Ramos (cell line): Measurements from ENCODE around the gene SCN4B.

Experiments
- in situ Hi-C: fragments of 300-500 bp; cut with MboI; formaldehyde crosslinking; loops from one replicate; pipeline ENCODE4 v1.14.3; 2022; ENCODE audit warnings: low sequenced_read_pairs; ENCODE audit not compliant: unreplicated experiment

The SCN4B gene

DNA sequence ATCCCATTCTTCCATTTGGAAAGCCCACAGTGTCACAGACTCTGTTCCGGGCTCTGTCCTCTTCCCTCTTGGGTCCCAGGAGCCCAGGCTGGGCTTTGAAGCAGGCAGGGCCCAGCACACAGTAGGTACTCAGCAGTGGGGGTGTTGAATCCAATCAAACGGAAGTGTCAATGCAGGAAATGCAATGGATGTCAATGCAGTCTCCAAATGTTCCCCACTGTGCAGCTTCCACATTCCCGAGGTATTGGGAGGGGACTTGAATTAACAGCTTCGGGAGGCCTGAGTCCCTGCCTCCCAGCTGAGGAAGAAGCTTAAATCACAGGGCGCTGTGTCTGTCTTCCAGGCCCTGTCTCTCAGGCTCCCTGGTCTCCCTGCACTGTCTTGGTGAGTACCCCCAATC is 44.1 kb downstream of the SCN4B start:
- in situ Hi-C loops, result no loop called here

- in situ Hi-C loops, result no loop called here
Measured at GRCh38 chr11:118106789-118107335, 45.8 kb downstream of the SCN4B start.

DNA sequence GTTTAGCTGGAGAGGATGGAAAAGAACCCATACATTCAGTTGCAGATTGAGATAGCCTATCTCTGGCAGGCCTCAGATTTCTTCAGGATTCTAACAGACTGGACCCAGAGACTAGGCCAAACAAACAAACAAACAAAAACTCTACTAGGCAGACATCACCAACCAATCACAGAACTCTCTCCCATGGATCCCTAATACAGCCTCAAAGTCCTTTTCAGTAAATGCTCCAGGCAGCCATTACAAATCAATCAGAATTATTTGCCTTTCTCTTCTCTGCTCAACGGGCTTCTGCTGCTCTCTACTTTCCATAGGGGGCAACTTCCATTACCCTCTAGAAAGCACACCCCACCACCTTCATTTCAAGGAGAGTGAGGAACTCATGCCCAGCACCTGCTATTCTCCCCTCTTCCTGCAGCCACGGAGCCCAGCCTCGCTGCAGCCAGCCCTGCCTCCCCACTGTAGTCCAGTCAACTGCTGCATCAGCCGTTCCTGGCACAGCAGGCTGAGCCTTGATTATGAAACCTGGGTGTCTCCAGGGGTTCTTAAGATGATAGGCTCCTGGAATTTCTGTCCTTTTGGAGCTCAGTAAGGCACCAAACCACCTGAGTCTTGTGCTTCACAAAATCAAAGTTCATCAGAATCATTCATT is 46.8 kb downstream of the SCN4B start:
- in situ Hi-C loops, result no loop called here

GRCh38 chr11:118104491-118104890 is 48.1 kb downstream of the SCN4B start:
- in situ Hi-C loops, result no loop called here

- in situ Hi-C loops, result no loop called here
Measured at GRCh38 chr11:118102721-118103261, 49.8 kb downstream of the SCN4B start.

DNA sequence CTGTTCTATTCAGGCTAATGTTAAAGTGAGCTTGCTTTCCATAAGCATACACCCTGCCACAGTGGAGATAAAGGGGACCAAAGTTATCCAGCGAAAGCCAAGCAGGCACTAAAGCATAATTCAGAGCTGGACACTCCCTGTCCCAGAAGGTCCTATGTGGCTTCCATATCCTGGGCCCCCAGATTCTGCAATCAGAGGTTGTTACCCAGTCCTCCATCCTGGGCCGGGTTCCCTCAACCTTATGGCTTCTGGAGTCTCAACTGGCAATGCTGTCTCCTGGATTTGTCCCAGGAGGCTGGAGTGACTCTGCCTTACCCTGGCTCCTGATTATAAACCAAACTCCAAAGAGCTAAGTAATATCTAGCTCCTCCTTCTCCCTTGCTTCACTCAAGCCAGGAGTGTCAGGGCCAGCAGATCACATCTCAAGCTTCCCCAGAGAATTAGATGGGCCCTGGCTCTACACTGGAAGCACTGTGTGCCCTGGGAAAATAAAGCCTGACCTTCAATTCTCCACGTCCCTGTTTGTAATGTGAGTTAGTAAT is 51.9 kb downstream of the SCN4B start:
- in situ Hi-C loops, result no loop called here

- in situ Hi-C loops, result no loop called here
Measured at GRCh38 chr11:118099838-118100556, 52.6 kb downstream of the SCN4B start.

DNA sequence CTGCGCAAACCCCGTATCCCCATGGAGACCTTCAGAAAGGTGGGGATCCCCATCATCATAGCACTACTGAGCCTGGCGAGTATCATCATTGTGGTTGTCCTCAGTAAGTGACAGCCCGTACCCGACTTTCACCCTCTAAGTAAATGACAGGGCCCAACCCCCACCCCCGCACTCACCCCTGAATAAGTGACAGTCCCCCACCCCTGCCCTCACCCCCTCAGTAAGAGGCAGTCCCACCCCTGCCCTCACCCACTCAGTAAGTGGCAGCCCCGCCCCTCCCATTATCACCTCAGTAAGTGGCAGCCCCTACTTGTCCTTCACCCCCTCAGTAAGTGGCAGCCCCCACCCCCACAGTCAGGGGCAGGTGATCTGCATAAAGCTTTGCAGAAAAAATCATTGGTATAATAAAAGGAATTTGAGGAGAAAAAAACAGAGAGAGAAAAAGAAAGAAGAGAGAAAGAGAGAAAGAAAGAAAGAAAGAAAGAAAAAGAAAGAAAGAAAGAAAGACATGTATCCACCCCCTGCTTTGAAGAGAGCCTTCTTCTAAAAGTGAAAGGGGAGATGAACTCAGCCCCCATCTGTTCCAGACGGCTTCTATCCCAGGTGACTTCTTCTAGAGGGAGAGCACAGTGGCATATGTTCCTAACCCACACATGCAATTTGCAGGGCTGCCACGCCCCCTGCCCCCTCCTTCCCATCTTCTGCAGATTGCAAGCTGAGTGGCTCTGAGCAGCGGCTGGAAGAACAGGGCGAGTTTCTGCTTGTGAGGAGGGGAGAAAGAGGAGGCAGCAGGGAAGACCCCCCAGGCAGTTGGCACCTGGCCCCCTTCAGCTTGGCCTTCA is 53.4 kb downstream of the SCN4B start:
- in situ Hi-C loops, result no loop called here

DNA sequence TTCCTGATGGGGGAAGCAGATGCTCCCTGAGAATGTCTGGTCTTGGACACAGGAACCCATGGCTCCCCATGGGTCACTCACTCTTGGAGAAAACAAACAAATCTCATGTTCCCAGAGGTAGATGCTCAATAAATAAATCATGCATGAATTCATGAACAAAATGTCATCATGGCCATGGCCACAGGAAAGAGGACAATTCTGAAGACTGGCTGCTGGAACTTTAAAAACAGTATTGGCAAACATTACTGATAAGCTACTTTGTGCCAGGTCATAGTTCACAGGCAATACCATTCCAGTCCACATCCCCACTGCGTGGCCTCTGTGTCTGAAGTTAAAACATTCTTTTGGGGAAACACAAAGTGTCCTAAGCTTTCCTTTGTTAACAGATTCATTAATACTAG is 56.7 kb downstream of the SCN4B start:
- in situ Hi-C loops, result no loop called here

DNA sequence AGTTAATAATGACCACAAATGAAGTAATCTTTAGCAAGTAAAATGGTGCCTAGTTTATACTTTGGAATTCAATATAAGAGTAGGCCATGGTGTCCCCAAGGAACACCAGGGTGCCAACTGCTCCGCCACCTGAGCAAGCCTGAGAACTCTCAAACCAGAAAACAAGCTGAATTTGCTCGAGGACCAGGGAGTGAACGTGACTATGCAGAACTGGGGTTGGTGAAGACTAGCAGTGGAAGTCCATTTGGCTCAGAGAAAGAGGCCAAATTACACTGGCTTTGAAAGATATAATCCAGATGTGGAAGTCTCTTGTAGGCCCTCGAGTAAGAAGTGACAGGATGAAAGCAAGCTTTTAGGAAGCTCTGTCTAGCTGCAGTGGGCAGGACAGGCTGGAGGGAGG is 57.1 kb downstream of the SCN4B start:
- in situ Hi-C loops, result no loop called here

DNA sequence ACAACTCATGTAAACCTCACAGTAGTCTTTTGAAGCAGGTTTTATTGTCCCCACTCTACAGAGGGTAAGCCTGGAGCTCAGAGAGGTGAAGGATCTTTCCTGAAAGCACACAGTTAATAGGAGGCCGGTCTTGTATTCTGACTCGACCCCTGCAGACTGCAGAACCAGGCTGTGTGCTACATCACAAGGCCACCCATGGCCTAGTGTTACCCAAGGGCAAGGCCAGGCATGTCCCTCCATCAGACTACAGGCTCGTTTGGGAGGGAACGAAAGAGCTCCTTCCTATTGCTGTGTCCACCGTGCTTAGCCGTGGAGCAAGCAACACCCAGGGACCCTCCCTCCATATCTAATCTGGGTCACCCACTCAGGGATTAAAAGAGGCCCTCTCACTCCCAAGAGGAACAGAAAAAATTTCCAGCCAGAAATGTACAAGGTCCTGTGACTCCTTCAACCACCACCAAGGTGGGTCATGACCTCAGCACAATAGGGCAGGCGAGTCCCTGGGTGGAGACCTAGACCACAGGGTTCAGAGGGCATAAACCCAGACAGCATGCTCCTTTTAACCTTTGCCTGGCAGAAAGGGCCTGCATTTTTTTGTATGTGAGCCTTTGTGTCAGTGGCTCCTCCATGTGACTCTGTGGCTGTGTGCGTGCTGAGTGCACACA is 59.6 kb downstream of the SCN4B start:
- in situ Hi-C loops, result no loop called here

- in situ Hi-C loops, result no loop called here
Measured at GRCh38 chr11:118091690-118092089, 60.9 kb downstream of the SCN4B start.

DNA sequence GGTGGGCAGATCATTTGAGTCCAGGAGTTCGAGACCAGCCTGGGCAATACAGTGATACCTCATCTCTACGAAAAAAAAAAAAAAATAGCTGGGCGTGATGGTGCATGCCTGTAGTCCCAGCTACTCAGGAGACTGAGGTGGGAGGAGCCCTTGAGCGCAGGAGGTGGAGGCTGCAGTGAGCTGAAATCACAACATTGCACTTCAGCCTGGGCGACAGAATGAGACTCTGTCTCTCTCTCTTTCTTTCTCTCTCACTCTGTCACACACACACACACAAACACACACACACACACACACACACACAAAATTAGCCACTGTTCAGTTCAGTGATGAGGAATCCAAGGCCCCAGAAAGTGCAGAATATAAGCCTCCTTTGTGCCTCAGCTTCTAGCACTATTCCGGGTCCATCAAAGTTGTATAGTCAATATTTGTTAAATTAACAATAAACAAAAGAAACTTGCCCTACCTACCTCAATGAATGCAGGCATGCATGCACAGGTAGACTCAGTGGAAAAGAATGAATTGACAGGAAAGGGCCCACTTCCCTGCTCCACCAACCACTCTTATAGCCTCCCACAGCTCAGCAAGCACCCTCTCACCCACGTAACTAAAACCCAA is 62.0 kb downstream of the SCN4B start:
- in situ Hi-C loops, result no loop called here

- in situ Hi-C loops, result no loop called here
Measured at GRCh38 chr11:118088531-118088930, 64.1 kb downstream of the SCN4B start.

GRCh38 chr11:118087931-118088330 is 64.7 kb downstream of the SCN4B start:
- in situ Hi-C loops, result no loop called here

DNA sequence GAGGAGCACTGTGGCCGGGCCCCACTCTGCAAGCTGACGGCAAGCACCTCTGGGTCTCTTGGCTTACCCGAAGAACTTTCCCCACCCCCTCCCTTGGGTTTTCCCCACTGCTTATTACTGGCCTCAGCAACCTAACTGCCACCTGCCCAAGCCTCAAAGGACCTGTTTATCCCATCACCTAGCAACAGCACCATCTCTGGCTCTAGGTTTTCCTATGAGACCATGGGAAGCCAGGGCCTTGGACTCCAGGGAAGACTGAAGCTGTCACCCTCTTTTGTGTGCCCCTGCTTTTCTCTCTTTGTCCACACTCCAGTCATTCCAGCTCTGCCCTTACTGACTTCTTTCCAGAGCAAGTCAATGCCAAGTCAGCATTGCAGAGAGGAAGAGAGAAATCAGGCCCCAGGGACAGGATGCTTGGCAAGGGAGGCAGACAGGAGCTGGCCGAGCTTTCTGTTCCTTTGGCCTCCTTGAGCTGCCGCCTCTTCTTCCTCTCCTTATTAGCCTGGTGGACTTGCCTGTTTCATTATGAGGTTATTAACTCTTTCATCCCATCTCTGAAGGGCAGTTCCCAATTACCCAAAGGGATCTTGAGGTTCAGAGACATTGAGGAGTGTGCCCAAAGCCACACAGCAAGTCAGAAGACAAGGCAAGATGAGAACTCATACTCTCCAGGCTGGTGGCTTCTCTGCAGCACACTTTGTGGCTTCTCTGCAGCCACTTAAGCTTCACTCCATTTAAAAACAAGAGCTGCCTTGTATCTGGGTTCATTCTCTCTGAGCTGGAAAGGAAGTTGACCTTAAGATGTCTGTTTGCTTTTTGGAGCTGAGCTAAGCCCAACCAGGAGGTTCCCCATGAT is 65.5 kb downstream of the SCN4B start, which contains the start of gene SMIM35:
Gene SMIM35 (minus strand): TSS at position 51 of the 856 bp plus-strand sequence. CDS start 206 bp downstream, outside the sequence.
- in situ Hi-C loops, result no loop called here

DNA sequence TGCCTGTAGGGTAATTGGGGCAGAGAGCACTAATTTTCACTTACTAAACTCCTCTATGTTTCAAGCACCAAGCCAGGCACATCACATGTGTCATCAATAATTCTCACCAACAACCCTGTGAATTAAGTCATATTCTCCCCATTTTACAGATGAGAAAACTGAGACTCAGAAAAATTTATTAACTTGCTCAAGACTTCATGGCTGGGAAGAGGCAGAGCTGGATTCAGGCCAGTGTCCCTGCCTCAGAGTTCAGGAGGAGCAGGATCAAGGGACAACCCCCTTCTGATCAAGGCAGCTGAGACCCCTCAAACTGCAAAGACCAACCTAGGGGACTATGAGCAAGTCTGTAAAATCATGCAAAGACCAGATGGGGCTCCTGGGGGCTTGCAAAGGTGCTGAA is 68.0 kb downstream of the SCN4B start:
- in situ Hi-C loops, result no loop called here

GRCh38 chr11:118084247-118084646 is 68.4 kb downstream of the SCN4B start:
- in situ Hi-C loops, result no loop called here
